Fibroblast of upper back skin (primary cell): Measurements from ENCODE around the gene SELE.

Source experiments
- DNase-seq: peaks from one replicate; pipeline ENCODE4 v3.0.0-alpha.2; 2013

Gene SELE, protein sequence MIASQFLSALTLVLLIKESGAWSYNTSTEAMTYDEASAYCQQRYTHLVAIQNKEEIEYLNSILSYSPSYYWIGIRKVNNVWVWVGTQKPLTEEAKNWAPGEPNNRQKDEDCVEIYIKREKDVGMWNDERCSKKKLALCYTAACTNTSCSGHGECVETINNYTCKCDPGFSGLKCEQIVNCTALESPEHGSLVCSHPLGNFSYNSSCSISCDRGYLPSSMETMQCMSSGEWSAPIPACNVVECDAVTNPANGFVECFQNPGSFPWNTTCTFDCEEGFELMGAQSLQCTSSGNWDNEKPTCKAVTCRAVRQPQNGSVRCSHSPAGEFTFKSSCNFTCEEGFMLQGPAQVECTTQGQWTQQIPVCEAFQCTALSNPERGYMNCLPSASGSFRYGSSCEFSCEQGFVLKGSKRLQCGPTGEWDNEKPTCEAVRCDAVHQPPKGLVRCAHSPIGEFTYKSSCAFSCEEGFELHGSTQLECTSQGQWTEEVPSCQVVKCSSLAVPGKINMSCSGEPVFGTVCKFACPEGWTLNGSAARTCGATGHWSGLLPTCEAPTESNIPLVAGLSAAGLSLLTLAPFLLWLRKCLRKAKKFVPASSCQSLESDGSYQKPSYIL

DNA sequence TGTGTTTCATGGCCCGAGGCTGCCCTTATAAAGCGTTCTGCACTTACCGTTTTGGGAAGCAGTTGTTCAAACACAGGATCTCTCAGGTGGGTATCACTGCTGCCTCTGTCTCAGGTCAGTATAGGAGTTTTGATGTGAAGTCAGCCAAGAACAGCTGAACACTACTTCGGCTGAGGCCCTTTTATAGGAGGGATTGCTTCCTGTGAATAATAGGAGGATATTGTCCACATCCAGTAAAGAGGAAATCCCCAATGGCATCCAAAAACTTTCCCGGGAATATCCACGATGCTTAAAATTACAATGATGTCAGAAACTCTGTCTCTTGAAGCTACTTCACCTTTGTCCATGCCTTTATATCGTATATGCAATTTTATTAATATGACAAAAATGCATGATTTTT is at the start of gene SELE:
Gene SELE (minus strand): TSS at position 156 of the 400 bp plus-strand sequence. CDS start 467 bp downstream, outside the sequence.
- no peak for DNase-seq

DNA sequence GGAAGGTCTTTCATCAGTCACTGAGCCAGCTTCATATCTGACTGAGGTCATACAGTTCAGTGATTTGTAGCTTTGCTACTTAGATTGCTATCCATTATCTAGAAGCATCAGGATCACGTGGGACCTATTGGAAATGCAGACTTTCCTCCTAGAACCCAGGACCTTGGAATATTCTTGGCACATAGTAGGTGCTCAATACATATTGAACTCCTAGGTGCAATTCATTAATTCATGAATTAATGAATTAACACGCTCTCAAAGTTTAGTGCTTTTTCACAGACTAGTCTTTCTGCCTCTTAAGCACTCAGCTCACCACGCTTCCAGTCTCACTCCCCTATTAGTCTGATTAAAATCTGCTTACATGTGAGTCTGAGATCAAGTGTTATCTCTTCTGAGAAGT is 48.7 kb upstream of the SELE start:
- no peak for DNase-seq

DNA sequence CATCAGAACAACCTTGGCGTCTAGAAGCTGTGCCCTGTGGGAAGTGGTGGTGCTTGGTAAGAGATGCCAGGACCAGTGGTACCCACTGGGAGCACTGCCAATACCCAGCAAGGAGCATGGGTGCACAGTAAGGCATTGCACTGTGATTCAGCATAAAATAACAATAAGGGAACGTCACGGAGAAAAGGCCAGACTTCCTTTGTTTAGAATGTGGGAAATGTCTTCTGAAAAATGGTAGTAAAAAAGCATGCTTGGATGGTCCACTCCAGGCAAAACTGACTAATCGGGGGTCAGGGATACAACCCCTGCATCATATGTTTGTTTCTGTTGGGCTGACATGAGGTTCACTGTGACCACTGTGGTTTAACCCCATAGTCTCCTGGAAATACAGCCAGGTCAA is 46.1 kb upstream of the SELE start:
- DNase-seq, result peak; percentile 2

DNA sequence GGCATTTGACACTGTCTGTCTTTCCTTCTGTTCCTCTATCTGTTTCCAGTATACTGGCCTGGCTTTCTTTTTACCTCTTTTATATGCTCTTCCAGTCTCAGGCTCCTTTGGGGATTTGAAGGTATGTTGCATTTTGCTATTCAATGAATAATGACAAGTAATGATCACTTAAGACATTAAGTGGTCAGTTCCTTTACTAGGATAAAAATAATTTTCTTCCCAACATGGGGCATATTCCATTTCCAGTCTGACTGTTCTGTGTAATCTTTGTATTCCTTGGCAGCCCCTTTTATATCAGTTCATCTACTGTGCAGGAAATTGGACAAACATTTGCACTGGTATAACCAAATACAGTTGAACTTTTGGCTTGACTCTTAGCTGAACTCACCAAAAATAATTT is 45.3 kb upstream of the SELE start:
- no peak for DNase-seq

DNA sequence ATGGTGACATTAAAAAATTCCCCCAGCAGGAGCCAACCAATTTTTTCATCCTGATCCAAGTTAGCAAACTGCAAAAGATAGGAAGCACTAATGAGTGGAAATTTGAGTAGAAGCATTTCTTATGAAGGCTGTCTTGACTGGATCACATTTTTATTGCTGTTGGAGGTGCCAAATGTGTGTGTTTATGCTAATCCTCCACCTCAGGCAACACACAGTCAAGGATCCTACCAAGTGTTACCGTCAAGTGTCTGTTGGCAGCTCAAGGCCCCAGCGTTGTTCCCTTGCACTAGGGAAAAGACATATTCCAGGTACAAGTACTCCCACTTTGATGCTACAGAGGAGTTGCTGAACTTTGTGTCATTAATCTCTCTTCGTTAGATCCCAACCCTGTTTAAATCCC is 42.6 kb upstream of the SELE start:
- no peak for DNase-seq

DNA sequence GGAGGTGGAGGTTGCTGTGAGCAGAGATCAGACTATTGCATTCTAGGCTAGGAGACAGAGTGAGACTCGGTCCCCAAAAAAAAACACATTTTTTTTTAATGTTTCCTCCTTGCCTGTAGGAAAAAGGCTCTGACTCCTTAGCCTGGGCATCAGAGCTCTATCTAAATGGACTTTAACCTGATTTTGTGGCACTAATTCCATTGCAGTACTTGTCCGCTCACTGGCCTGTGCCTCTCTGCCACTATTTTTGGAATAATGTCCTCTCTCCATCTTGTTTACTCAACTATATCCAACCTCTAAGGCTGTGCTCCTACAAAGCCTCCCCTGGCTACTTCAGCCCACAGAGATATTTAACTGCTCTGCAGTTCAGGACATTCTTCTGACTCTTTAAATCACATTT is 34.3 kb upstream of the SELE start:
- no peak for DNase-seq

DNA sequence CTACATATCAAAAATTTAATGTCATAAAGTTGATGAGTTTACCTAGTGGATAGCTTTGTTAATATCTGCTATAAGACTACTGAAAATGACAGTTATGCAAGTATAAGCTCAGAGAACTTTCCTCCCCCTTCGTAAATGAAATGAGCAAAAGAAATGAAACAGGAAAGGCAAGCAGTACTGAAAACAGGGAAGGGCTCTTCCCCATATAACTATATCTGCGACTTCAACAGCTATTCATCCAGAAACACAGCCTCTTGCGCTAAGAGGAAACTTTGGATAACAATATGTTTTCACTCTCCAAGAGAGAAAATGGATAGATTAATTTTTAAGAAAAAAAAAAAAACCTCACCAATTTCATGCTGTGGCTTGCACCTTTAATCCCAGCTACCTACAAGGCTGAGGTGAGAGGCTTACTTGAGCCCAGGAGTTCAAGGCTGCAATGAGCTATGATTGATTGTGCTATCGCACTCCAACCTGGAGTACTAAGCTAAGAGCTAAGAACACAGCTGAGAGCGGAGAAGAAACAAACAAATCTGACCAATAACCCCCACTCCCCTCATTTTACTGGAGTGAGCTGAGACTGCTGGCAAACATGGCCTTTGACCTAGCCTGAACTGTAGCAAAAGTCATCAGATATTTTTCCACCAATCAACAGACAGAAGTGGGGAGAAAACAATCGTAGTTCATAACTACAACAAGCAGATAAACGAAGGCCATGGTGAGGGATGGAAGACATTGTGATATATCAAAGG is 31.9 kb upstream of the SELE start:
- DNase-seq, result no peak

DNA sequence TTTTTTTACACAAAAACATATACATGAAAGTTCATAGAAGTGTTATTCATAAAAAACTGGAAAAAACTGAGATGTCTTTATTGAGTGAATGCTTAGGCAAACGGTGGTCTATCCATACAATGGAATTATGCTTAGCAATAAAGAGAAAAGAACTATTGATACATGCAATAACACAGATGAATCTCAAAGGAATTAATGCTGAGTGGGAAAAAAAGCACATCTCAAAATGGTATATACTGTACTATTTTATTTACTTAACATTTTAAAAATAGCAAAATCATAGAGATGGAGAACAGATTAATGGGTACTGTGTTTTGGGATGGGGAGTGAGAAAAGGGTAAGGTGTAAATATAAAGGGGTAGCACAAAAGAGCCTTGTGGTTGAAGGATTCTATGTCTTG is 31.0 kb upstream of the SELE start:
- DNase-seq, result no peak

DNA sequence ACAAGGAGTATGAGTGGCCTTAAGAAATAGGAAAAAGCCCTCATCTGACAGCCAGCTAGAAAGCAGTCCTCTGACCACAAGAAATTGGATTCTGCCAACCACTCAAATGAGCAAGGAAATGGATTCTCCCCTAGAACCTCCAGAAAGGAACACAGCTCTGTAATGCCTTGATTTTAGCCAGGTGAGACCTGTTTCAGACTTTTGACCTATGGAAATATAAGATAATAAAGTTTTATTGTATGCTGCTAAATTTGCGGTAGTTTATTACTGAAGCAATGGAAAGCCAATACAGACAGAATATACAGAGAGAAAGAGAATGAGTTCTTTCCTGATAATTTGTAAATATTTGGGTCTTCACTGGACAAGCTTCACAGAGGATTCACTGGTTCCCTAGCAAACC is 28.8 kb upstream of the SELE start:
- no peak for DNase-seq

DNA sequence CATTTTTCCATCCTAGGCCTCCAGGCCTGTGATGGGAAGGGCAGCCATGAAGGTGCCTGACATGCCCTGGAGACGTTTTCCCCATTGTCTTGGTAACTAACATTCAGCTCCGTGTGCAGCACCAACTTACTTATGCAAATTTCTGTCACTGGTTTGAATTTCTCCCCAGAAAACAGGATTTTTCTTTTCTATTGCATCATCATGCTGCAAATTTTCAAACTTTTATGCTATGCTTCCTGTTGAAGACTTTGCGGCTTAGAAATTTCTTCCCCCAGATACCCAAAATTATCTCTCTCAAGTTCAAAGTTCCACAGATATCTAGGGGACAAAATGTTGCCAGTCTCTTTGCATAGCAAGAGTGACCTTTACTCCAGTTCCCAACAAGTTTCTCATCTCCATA is 25.2 kb upstream of the SELE start:
- no peak for DNase-seq

DNA sequence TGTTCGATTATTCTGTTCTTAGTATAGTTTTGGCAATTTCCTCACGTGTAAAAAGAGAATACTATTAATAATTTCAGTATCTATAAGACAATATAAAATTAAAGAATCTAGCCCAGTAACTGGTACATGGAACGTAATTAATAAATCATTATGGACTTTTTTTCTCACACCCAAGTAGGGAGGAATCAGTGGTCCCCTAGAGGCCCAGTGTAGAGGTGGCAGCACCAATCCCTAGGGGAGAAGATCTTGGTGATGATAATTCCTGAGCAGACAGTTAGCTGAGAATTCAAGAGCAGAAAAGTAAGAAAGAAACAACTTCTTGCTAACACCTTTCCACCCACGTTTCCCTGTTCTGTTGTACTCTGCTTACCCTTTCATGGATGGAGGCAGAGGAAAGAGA is 19.7 kb upstream of the SELE start:
- DNase-seq, result no peak

DNA sequence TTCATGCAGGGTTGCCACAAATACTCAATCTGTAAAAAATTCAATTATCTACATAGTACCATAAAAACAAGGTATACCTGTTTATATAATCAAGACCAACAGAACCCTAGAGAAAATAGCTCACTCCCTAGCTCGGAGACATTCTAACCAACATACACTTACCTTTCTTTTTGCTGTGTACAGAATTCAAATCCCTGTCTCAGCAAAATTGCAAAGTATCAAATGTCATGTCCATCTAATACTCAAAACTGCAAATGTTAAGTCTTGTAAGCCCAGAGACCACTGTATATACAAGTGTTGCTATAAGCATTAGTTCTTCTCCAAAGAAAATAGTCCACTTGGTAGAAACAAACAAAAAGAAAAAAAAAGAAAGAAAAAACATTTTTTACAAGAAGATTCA is 16.2 kb upstream of the SELE start:
- no peak for DNase-seq

DNA sequence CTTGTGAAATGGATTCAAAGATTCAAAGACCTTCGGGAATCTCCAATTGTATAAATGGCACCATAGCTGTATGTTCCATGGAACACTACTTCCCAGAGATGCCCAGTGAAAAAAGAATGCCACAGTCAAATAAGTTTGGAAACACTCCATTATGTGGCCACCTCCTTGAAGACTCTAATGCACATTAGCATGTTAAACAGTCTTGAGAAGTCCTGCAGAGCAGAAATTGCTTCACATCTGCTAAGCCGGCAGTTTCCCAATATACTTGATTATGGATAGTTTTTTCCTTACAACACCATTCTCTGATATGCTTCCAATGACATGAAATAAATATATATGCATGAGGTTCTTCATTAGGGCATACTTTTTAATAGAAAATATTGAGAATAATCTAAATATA is 12.7 kb upstream of the SELE start:
- DNase-seq, result no peak

DNA sequence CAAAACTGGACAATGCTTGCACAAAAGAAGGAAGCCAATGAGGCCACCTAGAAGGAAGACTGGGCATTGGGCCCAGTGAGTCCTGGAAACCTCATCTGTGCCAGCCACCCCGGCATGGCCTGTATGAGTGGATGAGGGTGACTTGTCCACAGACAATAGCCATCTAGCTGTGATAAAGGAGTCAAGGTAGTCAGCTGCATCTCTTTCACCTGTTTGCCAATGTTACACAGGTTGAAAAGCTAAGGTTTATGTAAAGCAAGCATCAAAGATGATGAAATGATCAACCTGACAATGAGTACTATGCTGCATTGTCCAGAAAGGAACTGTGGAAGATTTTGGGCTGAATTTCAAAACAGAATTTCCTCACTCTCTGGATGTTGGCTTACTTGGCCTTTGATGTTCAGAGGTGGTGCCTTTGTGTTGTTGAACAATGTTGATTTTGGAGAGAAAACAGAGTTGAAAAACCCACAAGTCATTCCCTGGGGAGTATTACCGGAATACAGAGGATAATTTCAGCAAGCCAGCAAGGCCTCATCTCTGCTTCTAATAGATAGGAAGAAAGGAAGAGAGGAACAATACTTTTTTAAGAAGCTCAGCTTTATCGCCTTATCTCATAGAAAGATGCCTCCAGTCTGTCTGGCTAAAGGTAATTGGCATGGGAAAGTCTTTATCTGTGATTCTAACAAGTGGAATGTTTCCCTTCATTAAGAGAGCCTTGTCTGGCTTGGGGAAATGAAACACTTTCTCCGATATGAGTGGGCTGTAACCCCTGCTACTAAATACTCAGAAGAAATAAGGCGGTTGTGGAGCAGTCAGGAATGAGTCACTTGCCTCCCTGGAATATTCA is 11.4 kb upstream of the SELE start:
- DNase-seq, result peak; percentile 66

DNA sequence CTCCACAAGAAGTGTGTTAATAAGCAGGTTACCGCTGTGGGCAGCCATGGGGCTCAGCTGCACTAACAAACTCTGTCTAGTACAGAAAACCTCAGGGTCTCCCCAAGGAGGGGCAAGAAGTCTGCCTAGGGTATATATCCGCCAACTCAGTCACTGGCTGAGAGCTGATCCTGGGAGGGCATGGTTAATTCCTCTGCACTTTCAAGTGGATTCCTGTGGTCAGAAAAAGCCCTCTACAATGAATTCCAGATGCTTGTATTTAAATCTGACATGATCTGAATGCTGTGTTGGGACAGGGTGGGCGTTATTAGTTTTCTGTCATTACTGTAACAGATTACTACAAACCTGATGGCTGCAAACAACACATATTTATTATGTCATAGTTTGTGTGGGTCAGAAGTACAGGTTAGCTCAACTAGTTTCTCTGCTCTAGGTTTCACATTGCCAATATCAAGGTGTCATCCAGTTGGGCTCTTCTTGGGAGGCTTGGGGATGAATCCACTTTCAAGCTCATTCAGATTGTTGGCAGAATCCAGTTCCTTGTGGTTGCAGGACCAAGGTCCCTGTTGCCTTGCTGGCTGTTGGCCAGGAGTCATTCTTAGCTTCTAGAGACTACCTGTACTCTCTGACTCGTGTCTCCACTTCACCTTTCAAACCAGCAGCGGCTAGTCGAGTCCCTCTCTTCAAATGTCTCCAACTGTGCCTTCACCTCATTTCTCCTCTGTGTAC is 8.0 kb upstream of the SELE start:
- peak; percentile 89 for DNase-seq

DNA sequence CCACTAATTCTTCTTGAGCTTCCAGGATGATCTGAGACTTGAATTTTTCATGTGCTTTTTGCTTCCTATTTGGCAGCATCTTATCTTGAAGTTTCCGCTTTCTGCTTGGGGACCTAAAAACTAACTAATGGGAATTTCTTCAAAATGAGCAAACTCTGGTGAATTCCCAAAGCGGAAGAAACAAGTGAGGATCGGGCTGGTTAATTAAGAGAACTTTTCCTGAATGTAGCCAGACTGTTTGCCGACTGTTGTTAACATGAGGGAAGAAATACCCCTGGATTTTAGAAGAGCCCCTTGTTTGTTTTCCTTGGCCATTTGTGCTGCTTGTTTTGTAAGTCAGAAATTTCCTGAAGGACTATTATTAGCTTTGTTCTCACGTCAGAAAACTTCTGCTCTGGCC is 6.1 kb upstream of the SELE start:
- no peak for DNase-seq

DNA sequence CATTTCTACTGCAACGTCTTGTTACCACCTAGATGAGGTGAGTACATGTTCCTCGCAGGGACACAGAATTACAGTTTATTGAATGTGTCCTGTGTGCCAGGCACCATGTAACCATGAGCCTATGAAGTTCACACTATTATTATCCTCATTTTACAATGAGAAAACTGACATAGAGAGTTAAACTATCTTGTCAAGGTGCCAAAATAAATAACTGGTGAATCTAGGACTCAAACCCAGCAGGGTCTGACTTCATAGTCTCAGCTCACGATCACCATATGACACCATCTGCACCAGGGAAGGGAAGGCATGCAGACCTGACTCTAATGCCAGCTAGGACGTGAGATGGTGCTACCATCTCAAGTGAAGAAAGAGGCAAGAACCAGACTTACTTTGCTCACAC is 2.4 kb downstream of the SELE start:
- DNase-seq, result no peak

DNA sequence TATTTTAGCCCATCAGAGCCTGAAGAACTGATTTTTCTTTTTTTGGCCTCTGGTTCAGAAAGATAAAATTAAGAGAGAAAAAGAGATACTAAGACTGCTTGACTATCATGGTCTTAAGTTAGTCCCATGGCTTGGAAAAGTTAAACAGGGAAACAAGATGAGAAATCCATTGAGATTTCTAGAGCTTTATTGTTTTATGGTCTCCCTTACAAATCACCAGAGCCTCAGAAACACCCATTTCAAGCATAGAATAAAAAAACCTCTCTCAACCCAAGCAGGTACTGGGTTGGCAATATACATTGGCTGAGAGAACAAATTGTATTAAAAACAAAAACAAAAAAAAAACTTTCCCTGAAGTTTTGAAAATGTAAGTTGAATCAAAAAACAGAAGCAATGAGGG is 3.9 kb downstream of the SELE start:
- no peak for DNase-seq

DNA sequence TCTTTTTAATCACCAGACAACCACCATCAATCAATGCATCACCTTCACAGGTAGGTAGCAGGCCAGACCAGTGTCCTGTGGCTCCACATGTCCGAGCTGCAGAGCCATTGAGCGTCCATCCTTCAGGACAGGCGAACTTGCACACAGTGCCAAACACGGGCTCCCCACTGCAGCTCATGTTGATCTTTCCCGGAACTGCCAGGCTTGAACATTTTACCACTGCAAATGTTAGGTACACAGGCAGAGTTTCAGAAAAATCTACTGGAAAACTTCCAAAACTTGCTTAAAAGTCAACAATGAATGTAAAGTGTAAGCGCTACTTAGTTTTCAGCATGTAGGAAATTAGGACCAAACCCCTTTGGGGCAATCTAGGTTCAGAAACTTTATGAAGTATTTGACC is 6.6 kb downstream of the SELE start:
- DNase-seq, result no peak

DNA sequence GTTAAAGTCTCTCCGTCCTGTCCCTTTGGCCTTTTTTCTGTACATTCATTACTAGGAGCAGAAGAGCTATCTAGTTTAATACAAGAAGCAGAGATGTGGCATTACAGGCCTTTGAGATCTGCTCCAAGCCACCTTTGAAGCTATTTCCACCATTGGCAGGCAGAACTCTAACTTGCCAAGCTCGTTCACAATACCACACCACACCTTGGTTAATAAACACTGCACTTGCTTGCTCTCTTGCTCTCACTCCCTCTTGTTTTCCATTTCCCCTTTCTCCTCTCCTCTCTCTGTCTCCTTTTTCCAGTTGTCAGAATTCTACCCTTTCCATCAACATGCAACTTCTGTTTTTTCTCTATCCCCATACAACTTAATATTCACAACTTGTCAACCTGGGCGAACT is 7.0 kb downstream of the SELE start:
- no peak for DNase-seq

DNA sequence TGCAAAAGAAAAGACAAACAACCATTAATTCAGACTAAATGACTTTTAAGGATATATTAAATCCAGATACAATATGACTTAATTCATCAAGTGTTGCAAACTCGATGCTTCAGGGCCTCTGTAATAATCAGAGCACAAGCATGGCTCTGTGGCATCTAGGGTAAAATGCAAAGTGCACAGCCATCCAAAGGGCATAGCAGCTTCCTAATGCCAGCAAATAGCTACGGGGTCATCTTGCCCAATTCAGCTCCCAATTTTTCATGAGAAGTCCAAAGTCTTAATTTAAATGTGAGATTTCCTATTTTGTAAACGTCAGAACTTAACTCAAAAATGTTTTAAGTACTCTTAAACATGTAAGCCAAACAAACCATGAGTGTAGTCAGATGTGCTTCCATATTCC is 7.9 kb downstream of the SELE start:
- no peak for DNase-seq

DNA sequence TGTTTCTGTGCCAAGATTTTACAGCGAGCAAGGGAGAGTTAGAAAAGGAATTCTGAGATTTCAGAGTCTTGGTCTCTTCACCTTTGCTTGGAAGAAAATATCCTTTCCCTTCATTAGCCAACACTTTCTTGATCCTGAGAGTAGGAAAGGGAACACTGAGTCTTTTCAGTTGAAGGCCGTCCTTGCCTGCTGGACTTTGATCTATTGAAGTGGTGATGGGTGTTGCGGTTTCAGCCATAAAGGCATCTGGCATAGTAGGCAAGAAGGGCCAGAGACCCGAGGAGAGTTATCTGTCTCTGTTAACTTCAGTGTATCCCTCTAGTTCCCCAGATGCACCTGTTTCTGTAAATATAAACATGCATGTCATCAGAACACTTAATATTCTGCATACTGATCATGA is 9.7 kb downstream of the SELE start:
- no peak for DNase-seq

DNA sequence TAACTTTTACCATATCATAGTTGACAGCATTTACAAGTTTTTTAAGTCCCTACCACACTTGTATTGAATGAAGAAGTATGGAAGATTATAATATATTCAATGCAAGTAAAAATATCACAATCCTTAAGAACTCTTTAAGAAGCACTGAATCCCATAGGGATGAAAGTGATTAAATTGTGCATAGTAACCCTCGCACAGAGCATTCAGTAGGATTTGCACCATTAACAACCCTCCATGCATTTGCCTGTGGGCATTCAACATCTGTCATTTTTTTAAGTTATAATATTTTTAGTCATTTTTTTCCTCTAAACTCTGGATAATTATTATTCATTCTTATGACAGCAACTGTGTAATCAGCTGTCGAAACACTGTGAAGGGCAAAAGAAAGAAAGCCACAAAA is 10.1 kb downstream of the SELE start:
- no peak for DNase-seq
